PC-3 (cell line): ENCODE data around the gene LCNL1. TPM values are rescaled to one million over a fixed set of nuclear protein-coding genes. Genes with fewer than 3 reads are reported as not detected.
A peak's percentile ranks its signal among the peaks of the same experiment; 100 is the strongest.

Source experiments
- ATAC-seq: fragments of 200-7000 bp; cut with Tn5 transposase; 2 replicates; pipeline ENCODE4 v1.9.1; 2020; ENCODE audit warnings: mild to moderate bottlenecking, moderate library complexity
- BruUV-seq: library from RNA; stranded (reverse); fragments of 400-500 nt; replicated peaks from 2 replicates; lab custom pipeline; 2021; lab: Mats Ljungman, UMichigan
- CTCF ChIA-PET: fragments of 300-600 bp; sonication (Branson Sonifier 250); formaldehyde crosslinking; loops from one replicate; lab custom pipeline; 2022; ENCODE audit warnings: antibody characterized with exemption; lab: Charles Lee
- POLR2A ChIA-PET: fragments of 300-600 bp; sonication (Branson Sonifier 250); formaldehyde crosslinking; loops from one replicate; lab custom pipeline; 2022; ENCODE audit warnings: antibody characterized with exemption; ENCODE audit not compliant: unreplicated experiment; lab: Charles Lee
- DNase-seq: peaks from one replicate; pipeline ENCODE4 v3.0.0-alpha.2; 2015
- H2AFZ ChIP-seq: fragments of 300-600 bp; sonication (generic); 2 replicates; pipeline ENCODE4 v1.6.0; 2016; ENCODE audit warnings: antibody characterized with exemption, low read length
- H3F3A ChIP-seq: fragments of 300-600 bp; sonication (generic); one replicate; pipeline ENCODE4 v1.6.0; 2017; ENCODE audit warnings: antibody characterized with exemption, low read length, control low read depth, mild to moderate bottlenecking; ENCODE audit not compliant: unreplicated experiment
- H3K27ac ChIP-seq: fragments of 300-600 bp; sonication (generic); 2 replicates; pipeline ENCODE4 v1.5.1; 2016; ENCODE audit warnings: mild to moderate bottlenecking, low read length
- H3K27me3 ChIP-seq: fragments of 300-600 bp; sonication (generic); 2 replicates; pipeline ENCODE4 v1.6.1; 2016; ENCODE audit warnings: low read length, mixed read lengths
- H3K36me3 ChIP-seq: fragments of 300-600 bp; sonication (generic); 2 replicates; pipeline ENCODE4 v1.6.1; 2016; ENCODE audit warnings: low read depth, mixed run types, low read length, mixed read lengths
- H3K4me1 ChIP-seq: fragments of 300-600 bp; sonication (generic); 2 replicates; pipeline ENCODE4 v1.5.1; 2016; ENCODE audit warnings: low read length; ENCODE audit not compliant: insufficient read depth
- H3K4me2 ChIP-seq: fragments of 300-600 bp; sonication (generic); 2 replicates; pipeline ENCODE4 v1.6.0; 2016; ENCODE audit warnings: low read length
- H3K4me3 ChIP-seq: fragments of 300-600 bp; sonication (generic); 2 replicates; pipeline ENCODE4 v1.5.1; 2016; ENCODE audit warnings: mild to moderate bottlenecking, low read length, mixed read lengths
- H3K79me2 ChIP-seq: fragments of 300-600 bp; sonication (generic); 2 replicates; pipeline ENCODE4 v1.6.1; 2017; ENCODE audit warnings: low read length, mixed read lengths
- H3K9ac ChIP-seq: fragments of 300-600 bp; sonication (generic); 2 replicates; pipeline ENCODE4 v1.6.0; 2016; ENCODE audit warnings: mild to moderate bottlenecking, low read length
- H3K9me2 ChIP-seq: fragments of 300-600 bp; sonication (generic); replicated peaks from 2 replicates; pipeline ENCODE4 v1.6.1; 2016; ENCODE audit warnings: mixed run types, low read length, mixed read lengths
- H3K9me3 ChIP-seq: fragments of 300-600 bp; sonication (generic); 2 replicates; pipeline ENCODE4 v1.6.1; 2016; ENCODE audit warnings: low read length, mixed read lengths
- H4K20me1 ChIP-seq: fragments of 300-600 bp; sonication (generic); 2 replicates; pipeline ENCODE4 v1.6.1; 2016; ENCODE audit warnings: low read length, mixed read lengths
- EZH2 ChIP-seq: fragments of 300-600 bp; sonication (generic); IDR thresholded peaks from one replicate; pipeline ENCODE4 v1.6.1; 2017; ENCODE audit warnings: antibody characterized with exemption, mild to moderate bottlenecking, low read length; ENCODE audit not compliant: unreplicated experiment
- EZH2phosphoT487 ChIP-seq: fragments of 300-600 bp; sonication (generic); IDR thresholded peaks from 2 replicates; pipeline ENCODE4 v1.6.1; 2018; ENCODE audit warnings: mild to moderate bottlenecking, antibody characterized with exemption, low read length, borderline replicate concordance
- intact Hi-C: fragments of 100-400 bp; cut with micrococcal nuclease; formaldehyde crosslinking; loops from 2 replicates; pipeline ENCODE4 v1.9.0; 2023
- total RNA-seq: library from RNA; depleted of rRNA; stranded (reverse); fragments of >200 nt; gene quantifications from 2 replicates; pipeline ENCODE4 v1.2.3, GENCODE V29; 2014
- TF ChIP-seq, protein P1 (sequence below): fragments of 300-600 bp; sonication (generic); conservative IDR thresholded peaks from 2 replicates; pipeline ENCODE4 v1.5.1; 2017; ENCODE audit warnings: antibody characterized with exemption, low read depth, mild to moderate bottlenecking, low read length

The LCNL1 gene
- total RNA-seq, 1 experiment from 2014 or later: not detected

DNA sequence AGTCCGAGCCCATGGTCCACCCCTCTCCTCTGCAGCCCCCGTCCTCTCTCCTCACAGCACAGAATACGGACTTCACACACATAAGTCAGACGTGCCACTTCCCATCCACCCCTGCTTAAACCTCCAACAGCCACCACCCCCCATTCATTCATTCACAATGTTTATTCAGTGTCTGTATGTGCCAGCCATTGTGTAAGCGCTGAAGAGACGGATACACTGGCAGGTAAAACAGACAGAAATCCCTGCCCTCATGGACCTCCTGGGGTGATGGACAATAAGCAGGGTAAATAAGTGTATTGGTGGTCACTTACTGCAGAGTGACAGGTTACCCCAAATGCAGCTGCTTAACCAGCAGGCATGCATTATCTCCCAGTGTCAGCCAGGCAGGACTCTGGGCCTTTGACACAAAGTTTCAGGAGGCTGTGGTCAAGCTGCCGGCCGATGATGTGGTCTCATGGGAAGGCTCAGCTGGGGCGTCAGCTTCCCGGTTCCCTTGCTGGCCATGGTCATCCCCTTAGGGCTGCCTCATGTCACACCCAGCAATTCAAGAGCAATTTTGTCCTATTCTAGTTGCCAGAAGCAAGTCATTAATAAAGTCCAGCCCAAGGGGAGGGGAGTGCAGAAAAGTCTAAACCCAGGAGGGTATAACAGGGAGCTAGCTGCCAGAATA is 7.6 kb downstream of the LCNL1 start:
- Histone ChIP-seq H4K20me1 (no peaks in the 10 kb centered on the region), H3K79me2 (peaks cover 16% of the 10 kb centered on the region), H3F3A (no peaks in the 10 kb centered on the region), H3K9ac (no peak overlapping the region), H3K9me2 (no peaks in the 10 kb centered on the region), H3K4me3 (no peak overlapping the region), H2AFZ (no peak overlapping the region), H3K27ac (no peak overlapping the region), H3K4me1 (peaks cover 9% of the 10 kb centered on the region; the same call in 1 of the 2 replicates), H3K36me3 (no peaks in the 10 kb centered on the region; the same call in 1 of the 2 replicates), H3K9me3 (no peaks in the 10 kb centered on the region), H3K27me3 (no peaks in the 10 kb centered on the region), H3K4me2 (no peak overlapping the region)
- TF ChIP-seq, protein P1, sequence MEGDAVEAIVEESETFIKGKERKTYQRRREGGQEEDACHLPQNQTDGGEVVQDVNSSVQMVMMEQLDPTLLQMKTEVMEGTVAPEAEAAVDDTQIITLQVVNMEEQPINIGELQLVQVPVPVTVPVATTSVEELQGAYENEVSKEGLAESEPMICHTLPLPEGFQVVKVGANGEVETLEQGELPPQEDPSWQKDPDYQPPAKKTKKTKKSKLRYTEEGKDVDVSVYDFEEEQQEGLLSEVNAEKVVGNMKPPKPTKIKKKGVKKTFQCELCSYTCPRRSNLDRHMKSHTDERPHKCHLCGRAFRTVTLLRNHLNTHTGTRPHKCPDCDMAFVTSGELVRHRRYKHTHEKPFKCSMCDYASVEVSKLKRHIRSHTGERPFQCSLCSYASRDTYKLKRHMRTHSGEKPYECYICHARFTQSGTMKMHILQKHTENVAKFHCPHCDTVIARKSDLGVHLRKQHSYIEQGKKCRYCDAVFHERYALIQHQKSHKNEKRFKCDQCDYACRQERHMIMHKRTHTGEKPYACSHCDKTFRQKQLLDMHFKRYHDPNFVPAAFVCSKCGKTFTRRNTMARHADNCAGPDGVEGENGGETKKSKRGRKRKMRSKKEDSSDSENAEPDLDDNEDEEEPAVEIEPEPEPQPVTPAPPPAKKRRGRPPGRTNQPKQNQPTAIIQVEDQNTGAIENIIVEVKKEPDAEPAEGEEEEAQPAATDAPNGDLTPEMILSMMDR: no peak
- no peak for TF ChIP-seq EZH2phosphoT487
- TF ChIP-seq EZH2: no peak
- CTCF ChIA-PET: no interaction called here
- intact Hi-C loops: loop anchor here (10.0 kb wide), 1 partner anchor 146 kb away; the partner anchor contains the start of genes AJM1 and PHPT1
- ATAC-seq (no peak), DNase-seq (no peak)
- POLR2A ChIA-PET: no interaction called here
- no TSS peak for BruUV-seq

GRCh38 chr9:136991993-136992818 is 9.4 kb downstream of the LCNL1 start, which contains the start of gene PAXX:
TSS of gene PAXX (plus strand) at chr9:136992422. CDS start at chr9:136992444, 22 bp downstream.
- CTCF ChIA-PET: interaction anchor here (1.4 kb wide), 1 partner anchor 37 kb away, joined by 6 read pairs; no protein-coding TSS in a partner anchor
- H3K9me2 ChIP-seq: no peaks in the 10 kb centered on the region
- H3K9ac ChIP-seq: peak within 1 kb of the TSS; percentile 90
- no peaks in the 10 kb centered on the region for H3K27me3 ChIP-seq
- peaks cover 24% of the 10 kb centered on the region for H3K4me1 ChIP-seq
- no TSS peak for BruUV-seq
- H3K27ac ChIP-seq: peak within 1 kb of the TSS; percentile 59
- H3K79me2 ChIP-seq: peaks cover 16% of the 10 kb centered on the region
- peak within 1 kb of the TSS; percentile 63 for H2AFZ ChIP-seq
- H3F3A ChIP-seq: no peaks in the 10 kb centered on the region
- TF ChIP-seq EZH2 (no peak), EZH2phosphoT487 (no peak)
- TF ChIP-seq, protein P1: no peak
- no peaks in the 10 kb centered on the region for H3K9me3 ChIP-seq
- no peaks in the 10 kb centered on the region; the same call in 1 of the 2 replicates for H3K36me3 ChIP-seq
- ATAC-seq (peak; percentile 71), DNase-seq (peak; percentile 82)
- H3K4me2 ChIP-seq: peak within 1 kb of the TSS; percentile 87
- peak within 1 kb of the TSS; percentile 89 for H3K4me3 ChIP-seq
- intact Hi-C loops: loop anchor here (2.0 to 10.0 kb wide), 2 partner anchors 41 to 147 kb away; partner anchors contain the start of genes AJM1 and PHPT1
- POLR2A ChIA-PET: interaction anchor here (0.6 kb wide), 5 partner anchors 30 to 490 kb away, joined by 3 to 14 read pairs (median 6); no protein-coding TSS in a partner anchor
- no peaks in the 10 kb centered on the region for H4K20me1 ChIP-seq
